ENCODE data around the gene ENOPH1. TPM values are rescaled to one million over a fixed set of nuclear protein-coding genes. Genes with fewer than 3 reads are reported as not detected.
A peak's percentile ranks its signal among the peaks of the same experiment; 100 is the strongest.

The ENOPH1 gene
- total and polyA plus RNA-seq, 2 of the 13 experiments (the other 11 are each of a cell fraction or from before 2014, with no cell fraction given) = 15.5 to 64.3 TPM

GRCh38 chr4:82434949-82435348 is 4.6 kb downstream of the ENOPH1 start (continued):
- TF ChIP-seq HNRNPLL (IDR thresholded peaks at IDR 0.05; ENCODE audit: low read depth, low read length, poor library complexity, severe bottlenecking) (no peak), MIXL1 (CRISPR knock-in tag; IDR thresholded peaks at IDR 0.05) (no peak), KDM4B (CRISPR knock-in tag; IDR thresholded peaks at IDR 0.05) (no peak), CBX1 (IDR thresholded peaks at IDR 0.05; ENCODE audit: low read depth) (peak; percentile 36), NFKBIZ (CRISPR knock-in tag; IDR thresholded peaks at IDR 0.05) (no peak), KLF6 (CRISPR knock-in tag; IDR thresholded peaks at IDR 0.05) (no peak), DMAP1 (CRISPR knock-in tag; IDR thresholded peaks at IDR 0.05) (no peak), ZSCAN25 (CRISPR knock-in tag; IDR thresholded peaks at IDR 0.05) (no peak), ZNF101 (CRISPR knock-in tag; IDR thresholded peaks at IDR 0.05; ENCODE audit: borderline replicate concordance, low read depth) (no peak), PTBP1 (IDR thresholded peaks at IDR 0.05; ENCODE audit: low read depth, low read length, poor library complexity, severe bottlenecking) (no peak), SRSF4 (IDR thresholded peaks at IDR 0.05; ENCODE audit: low read depth, low read length, poor library complexity, severe bottlenecking) (no peak), AHDC1 (CRISPR knock-in tag; IDR thresholded peaks at IDR 0.05; ENCODE audit: borderline replicate concordance) (peak; percentile 53; the same call in 1 of the 2 replicates), ZC3H4 (CRISPR knock-in tag; IDR thresholded peaks at IDR 0.05; ENCODE audit: borderline replicate concordance) (no peak), PHF21A (CRISPR knock-in tag; IDR thresholded peaks at IDR 0.05) (0 out of 2 replicates have a peak, but pooled peaks have one; percentile 25), MED1 (CRISPR knock-in tag; IDR thresholded peaks at IDR 0.05) (no peak; the same call in 1 of the 2 replicates), ZNF549 (CRISPR knock-in tag; IDR thresholded peaks at IDR 0.05) (no peak), ZNF83 (CRISPR knock-in tag; IDR thresholded peaks at IDR 0.05; ENCODE audit: borderline replicate concordance) (no peak), RFX5 (IDR thresholded peaks at IDR 0.05; ENCODE audit: low read depth, low read length) (no peak), NBN (conservative IDR thresholded peaks at IDR 0.05) (no peak), ATF7-NPFF (CRISPR knock-in tag; IDR thresholded peaks at IDR 0.05; ENCODE audit: low read depth) (no peak), ATF7 (IDR thresholded peaks at IDR 0.05) (no peak), ATF7 (CRISPR knock-in tag; IDR thresholded peaks at IDR 0.05) (no peak), RFX3 (CRISPR knock-in tag; IDR thresholded peaks at IDR 0.05) (no peak), ZMAT5 (CRISPR knock-in tag; IDR thresholded peaks at IDR 0.05; ENCODE audit: borderline replicate concordance, low read depth) (no peak), ATF5 (CRISPR knock-in tag; IDR thresholded peaks at IDR 0.05; ENCODE audit: low read depth) (no peak)
